GM12878 (cell line): Measurements from ENCODE around the gene POU6F2. TPM values are rescaled to one million over a fixed set of nuclear protein-coding genes. Genes with fewer than 3 reads are reported as not detected.

Experiments used
- ATAC-seq: fragments of 200-7000 bp; cut with Tn5 transposase; 3 replicates; pipeline ENCODE4 v1.9.1; 2020; ENCODE audit warnings: mild to moderate bottlenecking, moderate library complexity
- BruUV-seq: library from RNA; stranded (reverse); fragments of 400-500 nt; replicated peaks from 2 replicates; lab custom pipeline; 2021; lab: Mats Ljungman, UMichigan
- CTCF ChIA-PET: fragments of 300-600 bp; sonication (Branson Sonifier 250); formaldehyde crosslinking; extraction: SDS; loops from one replicate; lab custom pipeline; 2021; ENCODE audit warnings: inconsistent platforms; lab: Yijun Ruan, JAX
- POLR2A ChIA-PET: fragments of 350-600 bp; formaldehyde crosslinking; extraction: SDS; loops from one replicate; lab custom pipeline; 2021; ENCODE audit warnings: inconsistent platforms; lab: Charles Lee
- RAD21 ChIA-PET: fragments of 300-600 bp; sonication (Branson Sonifier 250); formaldehyde crosslinking; loops from one replicate; lab custom pipeline; 2023; ENCODE audit warnings: antibody characterized with exemption; ENCODE audit not compliant: unreplicated experiment; lab: Charles Lee
- SMC1A ChIA-PET: fragments of 300-600 bp; sonication (Branson Sonifier 250); formaldehyde crosslinking; loops from one replicate; lab custom pipeline; 2023; ENCODE audit not compliant: unreplicated experiment, uncharacterized antibody; lab: Charles Lee
- DNase-seq: peaks from one replicate; pipeline ENCODE4 v3.0.0-alpha.2; 2011; ENCODE audit warnings: low read depth, low spot score
- FAIRE-seq: peaks from 3 replicates; lab custom pipeline; 2011; peaks lifted over from hg19 to GRCh38; lab: Jason Lieb, UNC
- H2AFZ ChIP-seq: 2 replicates; pipeline ENCODE4 v1.6.0; 2011; ENCODE audit warnings: low read depth, low read length, control low read depth; ENCODE audit not compliant: control insufficient read depth
- H3K27ac ChIP-seq: 2 replicates; pipeline ENCODE4 v1.5.1; 2011; ENCODE audit warnings: control low read depth; ENCODE audit not compliant: control insufficient read depth, insufficient read depth
- H3K27me3 ChIP-seq, 2 experiments: replicated peaks in 1 of 2; 2 replicates each; pipeline versions ENCODE4 v1.6.0 to v1.6.1; 2011; ENCODE audit warnings: low read length in 1 of 2; ENCODE audit not compliant: control insufficient read depth in 2 of 2, insufficient read depth in 2 of 2
- H3K36me3 ChIP-seq, 2 experiments: 2 replicates each; pipeline ENCODE4 v1.5.1; 2011; ENCODE audit warnings: low read length in 1 of 2; ENCODE audit not compliant: control insufficient read depth in 2 of 2, insufficient read depth in 2 of 2
- H3K4me1 ChIP-seq: 2 replicates; pipeline ENCODE4 v1.6.1; 2011; ENCODE audit warnings: mild to moderate bottlenecking, low read length, moderate library complexity, mixed read lengths; ENCODE audit not compliant: control insufficient read depth, insufficient read depth
- H3K4me2 ChIP-seq: 2 replicates; pipeline ENCODE4 v1.6.0; 2011; ENCODE audit warnings: control low read depth; ENCODE audit not compliant: control insufficient read depth, insufficient read depth
- H3K4me3 ChIP-seq: fragments of 200-600 bp; sonication (generic); 2 replicates; pipeline ENCODE4 v1.5.1; 2016
- H3K79me2 ChIP-seq: 2 replicates; pipeline ENCODE4 v1.6.0; 2011; ENCODE audit warnings: low read length; ENCODE audit not compliant: control insufficient read depth, insufficient read depth
- H3K9ac ChIP-seq: 2 replicates; pipeline ENCODE4 v1.8.0; 2011; ENCODE audit warnings: low read length, control low read depth, mixed read lengths; ENCODE audit not compliant: control insufficient read depth, insufficient read depth
- H3K9me3 ChIP-seq: replicated peaks from 3 replicates; pipeline ENCODE4 v1.5.1; 2011; ENCODE audit warnings: mild to moderate bottlenecking, low read length; ENCODE audit not compliant: control insufficient read depth, insufficient read depth
- H4K20me1 ChIP-seq: 2 replicates; pipeline ENCODE4 v1.6.0; 2011; ENCODE audit not compliant: control insufficient read depth, insufficient read depth
- CUX1 ChIP-seq: IDR thresholded peaks from 2 replicates; pipeline ENCODE4 v1.6.1; 2012; ENCODE audit warnings: improper control_type of control experiment, low read depth, low read length; ENCODE audit not compliant: insufficient replicate concordance
- IKZF1 ChIP-seq: fragments of 450-650 bp; conservative IDR thresholded peaks from 2 replicates; pipeline ENCODE4 v1.6.1; 2017; ENCODE audit warnings: antibody characterized with exemption, mild to moderate bottlenecking
- SP1 ChIP-seq: IDR thresholded peaks from one replicate; pipeline ENCODE4 v1.6.1; 2011; ENCODE audit warnings: low read depth, low read length
- STAT3 ChIP-seq: IDR thresholded peaks from 2 replicates; pipeline ENCODE4 v1.6.1; 2011; ENCODE audit warnings: low read depth, low read length, improper control_type of control experiment
- YY1 ChIP-seq: IDR thresholded peaks from 2 replicates; pipeline ENCODE4 v1.6.1; 2011; ENCODE audit warnings: low read depth, mild to moderate bottlenecking, low read length
- WGBS: methylation state at CpG from one replicate; pipeline ENCODE4 v1.1.6; 2016; ENCODE audit warnings: low lambda C conversion rate; ENCODE audit not compliant: insufficient replicate concordance, insufficient coverage; ENCODE audit errors: missing lambda C conversion rate; 5-methylcytosine and 5-hydroxymethylcytosine counted together
- in situ Hi-C: fragments of 300-500 bp; cut with MboI; formaldehyde crosslinking; loops from 9 replicates; pipeline ENCODE4 v1.14.3; 2018; ENCODE audit warnings: mixed read lengths
- intact Hi-C: fragments of 100-400 bp; cut with micrococcal nuclease; formaldehyde crosslinking; loops from one replicate; pipeline ENCODE4 v1.14.2; 2022; ENCODE audit not compliant: unreplicated experiment
- polyA plus RNA-seq, 11 experiments: library from polyadenylated mRNA; depleted of rRNA in 4 of 11; unstranded in 6 of 11; stranded (reverse) in 5 of 11; fragments of >200 nt; fragmentation: Nextera tagmentation in 4 of 11; fragmentation: Illumina TruSeq in 1 of 11; extraction: Ambion mirVana in 4 of 11; extraction: Trizol in 1 of 11; gene quantifications; 1 replicate in 1 of 11; 2 replicates in 10 of 11; pipeline versions ENCODE4 v1.2.1 to v1.2.3, GENCODE V29; 2011 to 2016; ENCODE audit warnings: inconsistent platforms in 2 of 11, missing spikeins in 2 of 11, low read depth in 1 of 11
- total RNA-seq, 4 experiments: library from RNA; depleted of rRNA in 3 of 4; stranded (reverse); fragments of >200 nt in 3 of 4; fragmentation: Illumina TruSeq in 1 of 4; extraction: Trizol in 1 of 4; gene quantifications; 2 replicates each; pipeline versions ENCODE4 v1.2.1 to v1.2.3, GENCODE V29; 2013 to 2021

Gene POU6F2
- total and polyA plus RNA-seq, 10 of the 15 experiments (the other 5 are each of a cell fraction or from before 2014, with no cell fraction given) = 0.10 TPM; not detected in 9

- ATAC-seq (no peak), FAIRE-seq (no peak), DNase-seq (no peak)
- CTCF ChIA-PET = no interaction called here
- H3K9me3 ChIP-seq = no peaks in the 10 kb centered on the region
- no peak overlapping the region for H2AFZ ChIP-seq
- H3K36me3 ChIP-seq = no peaks in the 10 kb centered on the region
- TF ChIP-seq IKZF1 (no peak), CUX1 (no peak), SP1 (no peak), YY1 (no peak), STAT3 (no peak)
- no peak overlapping the region for H3K4me2 ChIP-seq
- no peaks in the 10 kb centered on the region; a peak in 1 of 4 replicates for H3K27me3 ChIP-seq
- SMC1A ChIA-PET = no interaction called here
- BruUV-seq = no TSS peak
- WGBS = 46% methylated on average over 3 of the region's 3 CpGs
- H3K79me2 ChIP-seq = no peaks in the 10 kb centered on the region
- in situ Hi-C loops = no loop called here
- no peaks in the 10 kb centered on the region for H4K20me1 ChIP-seq
- H3K27ac ChIP-seq = no peak overlapping the region
- POLR2A ChIA-PET = no interaction called here
- H3K9ac ChIP-seq = no peak overlapping the region
- no peaks in the 10 kb centered on the region for H3K4me1 ChIP-seq
- no peak overlapping the region for H3K4me3 ChIP-seq
- RAD21 ChIA-PET = no interaction called here
- intact Hi-C loops = no loop called here
Observed at GRCh38 chr7:39240864-39241263, 263.2 kb downstream of the POU6F2 start.
